ENCODE measurements around the gene GLB1L.

Gene GLB1L

DNA sequence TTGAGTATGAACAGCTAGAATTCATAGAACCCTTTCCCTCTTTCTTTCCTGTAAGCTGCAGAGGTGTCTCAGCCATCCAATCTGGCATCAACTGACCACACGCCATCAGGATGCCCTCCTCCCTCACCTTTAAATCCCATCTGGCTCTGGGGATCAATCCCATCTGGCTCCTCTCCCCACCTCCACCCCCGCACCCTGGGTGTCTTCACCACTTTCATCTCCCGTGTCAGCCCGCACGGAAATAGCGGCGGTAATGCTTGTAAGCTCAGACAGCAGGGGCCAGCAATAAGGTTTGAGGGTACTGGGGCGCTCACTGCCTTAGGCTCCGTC is 7.3 kb upstream of the GLB1L start:
- no peak for DNase-seq

DNA sequence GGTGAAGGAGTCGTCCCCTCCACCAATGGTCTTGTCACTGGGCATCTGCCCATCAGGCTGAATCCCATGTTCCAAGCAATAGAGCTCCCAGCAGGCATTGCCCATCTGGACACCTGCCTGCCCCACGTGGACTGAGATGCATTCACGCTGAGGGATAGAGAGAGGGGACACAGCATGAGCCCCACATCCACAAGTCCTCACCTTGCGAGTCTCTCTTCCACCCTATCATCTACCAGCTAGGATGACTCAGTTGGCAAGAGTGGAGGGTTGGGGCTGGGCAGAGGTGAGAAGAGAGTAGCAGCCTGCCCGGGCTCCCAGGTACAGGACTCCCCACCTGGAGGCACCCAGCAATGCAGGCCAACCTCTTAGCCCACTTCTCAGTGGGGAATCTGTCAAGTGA is 6.8 kb upstream of the GLB1L start:
- DNase-seq = peak; percentile 76

DNA sequence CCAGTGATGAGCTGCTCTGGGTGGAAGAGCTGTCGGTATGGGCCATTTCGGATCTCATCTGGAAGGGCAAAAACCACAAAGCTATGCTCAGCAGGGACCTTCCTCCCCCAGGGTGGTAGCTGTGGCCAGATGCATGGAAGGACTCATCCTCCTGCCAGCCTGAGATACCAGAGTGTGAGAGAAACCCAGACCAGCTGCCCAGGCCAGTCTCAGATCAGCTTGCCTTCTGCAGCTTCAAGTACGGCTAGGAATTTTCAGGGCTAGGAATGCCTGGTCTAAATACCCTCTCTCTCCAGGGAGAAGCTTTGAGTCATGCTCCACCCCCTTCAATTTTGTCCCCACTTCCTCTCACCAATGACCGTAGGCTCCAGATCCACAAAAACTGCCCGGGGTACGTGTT is 6.4 kb upstream of the GLB1L start:
- DNase-seq = no peak

GRCh38 chr2:219250049-219250781 is 5.0 kb upstream of the GLB1L start:
- no peak for DNase-seq

DNA sequence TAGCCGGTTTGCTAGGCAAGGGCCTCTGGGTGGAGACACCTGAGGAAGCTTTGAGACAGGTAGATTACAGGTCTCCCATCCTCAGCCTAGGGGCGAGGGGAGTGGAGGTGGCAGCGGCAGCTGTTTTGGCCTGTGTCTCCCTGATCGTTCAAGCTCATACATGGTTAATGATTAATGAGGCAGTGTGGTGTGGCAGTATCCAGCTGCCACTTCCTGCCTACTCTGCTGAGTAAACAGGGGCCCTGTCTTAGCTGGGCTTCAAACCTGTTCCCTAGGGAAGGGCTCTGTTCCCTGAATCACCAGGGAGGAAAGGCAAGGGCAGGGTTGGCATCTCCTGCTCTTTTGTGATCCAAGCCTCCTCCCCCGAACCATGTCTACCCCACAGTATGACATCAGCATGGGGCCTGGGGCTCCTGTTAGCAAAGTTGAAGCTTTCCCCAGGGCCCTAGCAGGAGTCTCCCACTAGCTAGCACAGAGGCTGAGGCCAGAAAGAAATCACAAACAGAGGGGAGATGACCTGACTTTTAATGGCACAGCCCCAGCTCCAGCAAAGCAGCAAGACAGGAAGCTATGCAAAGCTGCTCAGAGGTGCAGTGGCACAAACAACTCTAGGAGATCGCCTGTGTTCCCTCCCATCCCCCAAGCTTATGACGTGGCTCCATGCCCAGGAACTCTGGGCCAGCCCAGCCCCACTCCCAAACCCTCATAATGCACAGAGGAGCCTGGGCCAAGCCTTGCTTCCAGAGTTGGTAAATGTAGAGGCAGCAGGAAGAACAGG is 4.1 kb upstream of the GLB1L start:
- peak; percentile 84 for DNase-seq

GRCh38 chr2:219248845-219249202 is 3.6 kb upstream of the GLB1L start:
- DNase-seq = no peak

- no peak for DNase-seq
Observed at GRCh38 chr2:219247678-219248642, 2.7 kb upstream of the GLB1L start.

DNA sequence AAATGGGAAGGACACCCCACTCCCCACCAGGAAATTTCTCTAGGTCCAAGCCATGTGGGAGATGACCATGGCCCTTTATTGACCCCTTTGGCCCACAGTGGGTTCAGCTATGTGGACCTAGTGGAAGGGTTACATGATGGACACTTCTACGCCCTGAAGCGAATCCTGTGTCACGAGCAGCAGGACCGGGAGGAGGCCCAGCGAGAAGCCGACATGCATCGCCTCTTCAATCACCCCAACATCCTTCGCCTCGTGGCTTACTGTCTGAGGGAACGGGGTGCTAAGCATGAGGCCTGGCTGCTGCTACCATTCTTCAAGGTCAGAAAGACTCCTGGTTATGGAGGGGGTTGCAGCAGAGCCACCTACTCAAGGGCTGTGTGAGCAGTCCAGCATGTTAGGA is 1.3 kb upstream of the GLB1L start:
- DNase-seq = no peak

DNA sequence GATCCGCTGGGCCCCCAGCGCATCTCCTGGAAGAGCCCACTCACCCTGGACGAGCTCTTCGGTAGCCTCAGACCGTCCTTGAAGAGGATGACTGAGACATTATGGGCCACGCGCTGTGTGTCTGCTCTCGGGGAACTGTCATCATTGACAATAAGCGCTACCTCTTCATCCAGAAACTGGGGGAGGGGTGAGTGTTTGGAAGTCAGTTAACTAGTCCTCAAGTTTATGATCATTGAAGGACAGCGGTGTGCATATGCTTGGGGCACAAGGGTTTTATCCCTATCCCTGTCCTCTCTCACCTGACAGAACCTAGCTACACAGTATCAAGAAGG is 621 bp upstream of the GLB1L start:
- no peak for DNase-seq

- DNase-seq = no peak
Observed at GRCh38 chr2:219244789-219245147, 476 bp downstream of the GLB1L start.

DNA sequence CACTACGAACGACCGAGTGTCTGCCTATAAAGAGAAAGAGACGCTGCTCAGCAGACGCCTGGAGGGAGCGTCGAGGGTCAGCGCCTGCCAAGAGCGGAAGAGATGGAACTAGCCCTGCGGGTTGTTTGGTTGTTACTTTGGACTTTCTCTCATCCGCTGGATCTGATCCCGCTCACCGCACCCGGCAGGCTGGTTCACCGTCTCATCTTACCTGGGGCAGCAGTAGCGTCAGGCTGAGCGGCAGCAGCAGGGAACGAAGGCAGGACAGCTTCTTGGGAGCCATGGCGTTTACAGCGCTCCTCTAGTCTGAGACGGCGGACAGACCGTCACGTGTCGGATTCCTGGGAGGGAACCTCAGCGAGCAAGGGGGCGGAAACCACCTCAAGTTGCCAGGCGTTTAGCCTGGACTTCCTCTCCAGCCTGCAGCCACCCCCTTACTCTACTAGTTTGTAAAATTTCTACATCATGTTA is 1.9 kb downstream of the GLB1L start:
- no peak for DNase-seq

- no peak for DNase-seq
Observed at GRCh38 chr2:219234331-219234730, 10.9 kb downstream of the GLB1L start.

GRCh38 chr2:219230059-219230540 is 15.1 kb downstream of the GLB1L start:
- peak; percentile 16 for DNase-seq

GRCh38 chr2:219229305-219230058 is 15.8 kb downstream of the GLB1L start, which contains the start of the genes ANKZF1 and ATG9A:
Gene ANKZF1, plus strand, starts transcription at chr2:219229806. Its CDS starts 452 bp downstream, at chr2:219230258.
Gene ATG9A, minus strand, starts transcription at chr2:219229636. Its CDS starts 1,612 bp downstream, at chr2:219228024.
- DNase-seq = peak; percentile 98

DNA sequence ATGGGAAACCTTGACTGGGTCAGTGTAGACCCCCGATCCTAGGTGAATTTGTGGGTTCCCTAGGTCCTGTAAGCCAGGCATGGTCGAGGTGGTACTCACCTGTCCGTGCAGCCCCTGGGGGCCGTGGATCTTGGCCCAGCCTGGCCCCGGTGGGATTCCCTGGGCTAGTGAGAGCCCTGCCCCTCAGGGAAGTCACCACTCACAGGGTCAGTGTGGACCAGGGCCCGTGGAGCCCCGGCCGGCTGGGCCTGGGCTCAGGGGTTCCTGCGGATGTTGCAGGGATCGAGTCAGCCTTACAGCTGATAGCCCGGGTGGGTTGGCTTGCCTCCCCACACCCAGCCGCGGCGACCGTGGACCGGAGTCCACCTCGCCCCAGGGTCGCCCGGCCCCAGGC is 16.3 kb downstream of the GLB1L start:
- DNase-seq = no peak

- no peak for DNase-seq
Observed at GRCh38 chr2:219228041-219228910, 17.0 kb downstream of the GLB1L start.

GRCh38 chr2:219225350-219225749 is 19.9 kb downstream of the GLB1L start:
- no peak for DNase-seq

- DNase-seq = no peak
Observed at GRCh38 chr2:219223831-219224610, 21.2 kb downstream of the GLB1L start.

- no peak for DNase-seq
Observed at GRCh38 chr2:219221957-219222518, 23.2 kb downstream of the GLB1L start.

Data from COR-L47 (cell line).